Lower leg skin (tissue), 3 donors: Measurements from ENCODE around the gene HIBCH.

Experiments
- CTCF ChIP-seq, 3 donors: fragments of 450-650 bp; IDR thresholded peaks; one replicate each; pipeline ENCODE4 v1.5.1; 2016; ENCODE audit warnings: antibody characterized with exemption in 3 of 3, mild to moderate bottlenecking in 3 of 3, moderate library complexity in 2 of 3
- POLR2A ChIP-seq, 2 donors: fragments of 450-650 bp; IDR thresholded peaks; one replicate each; pipeline ENCODE4 v1.6.1; 2016 to 2017; ENCODE audit warnings: antibody characterized with exemption in 2 of 2, mild to moderate bottlenecking in 1 of 2, moderate library complexity in 1 of 2

GRCh38 chr2:190216829-190217228, 102.8 kb downstream of the HIBCH start:
- no peak for TF ChIP-seq CTCF (IDR thresholded peaks at IDR 0.05)
- TF ChIP-seq POLR2A (IDR thresholded peaks at IDR 0.05) = no peak
